GM12878 (cell line): ENCODE results near the gene MBNL1. TPM values are rescaled to one million over a fixed set of nuclear protein-coding genes. Genes with fewer than 3 reads are reported as not detected.

ENCODE experiments used
- ATF2 ChIP-seq: IDR thresholded peaks from 2 replicates; pipeline ENCODE4 v1.6.1; 2012; ENCODE audit warnings: low read length, inconsistent platforms
- CBX5 ChIP-seq: sonication (generic); IDR thresholded peaks from 2 replicates; pipeline ENCODE4 v1.6.1; 2016; ENCODE audit warnings: low read depth, moderate library complexity, mild to moderate bottlenecking, inconsistent platforms
- GATAD2B ChIP-seq: fragments of 450-650 bp; conservative IDR thresholded peaks from 2 replicates; pipeline ENCODE4 v1.6.1; 2017; ENCODE audit warnings: low read depth, mild to moderate bottlenecking, moderate library complexity
- HSF1 ChIP-seq: fragments of 150-350 bp; IDR thresholded peaks from 2 replicates; pipeline ENCODE4 v1.6.1; 2014; ENCODE audit warnings: mild to moderate bottlenecking, low read depth, low read length
- MTA2 ChIP-seq: fragments of 450-650 bp; IDR thresholded peaks from 2 replicates; pipeline ENCODE4 v1.6.1; 2016; ENCODE audit warnings: low read depth, mild to moderate bottlenecking, moderate library complexity
- MXI1 ChIP-seq: fragments of 150-350 bp; IDR thresholded peaks from 2 replicates; pipeline ENCODE4 v1.6.1; 2011; ENCODE audit warnings: low read depth, mild to moderate bottlenecking, inconsistent platforms, low read length, improper control_type of control experiment
- NFYB ChIP-seq: IDR thresholded peaks from 2 replicates; pipeline ENCODE4 v1.6.1; 2011; ENCODE audit warnings: low read depth, mild to moderate bottlenecking, low read length, improper control_type of control experiment, moderate library complexity; ENCODE audit not compliant: insufficient read depth
- NKRF ChIP-seq: fragments of 450-650 bp; conservative IDR thresholded peaks from 2 replicates; pipeline ENCODE4 v1.6.1; 2017; ENCODE audit warnings: mild to moderate bottlenecking, moderate library complexity
- RELB ChIP-seq: fragments of 450-650 bp; IDR thresholded peaks from 2 replicates; pipeline ENCODE4 v1.6.1; 2017; ENCODE audit warnings: low read depth, mild to moderate bottlenecking, moderate library complexity
- REST ChIP-seq: IDR thresholded peaks from 2 replicates; pipeline ENCODE4 v1.6.1; 2012; ENCODE audit warnings: mild to moderate bottlenecking, low read depth, low read length
- STAT3 ChIP-seq: IDR thresholded peaks from 2 replicates; pipeline ENCODE4 v1.6.1; 2011; ENCODE audit warnings: low read depth, low read length, improper control_type of control experiment
- TCF7 ChIP-seq: IDR thresholded peaks from 2 replicates; pipeline ENCODE4 v1.6.1; 2014; ENCODE audit warnings: antibody characterized with exemption, borderline replicate concordance
- USF1 ChIP-seq: IDR thresholded peaks from 2 replicates; pipeline ENCODE4 v1.6.1; 2011; ENCODE audit warnings: borderline replicate concordance, low read depth, mild to moderate bottlenecking, moderate library complexity, mixed read lengths, low read length; ENCODE audit not compliant: insufficient read depth; ENCODE audit errors: extremely low read length
- WRNIP1 ChIP-seq: IDR thresholded peaks from 2 replicates; pipeline ENCODE4 v1.6.1; 2011; ENCODE audit warnings: low read depth, low read length, improper control_type of control experiment, borderline replicate concordance
- ZNF217 ChIP-seq: fragments of 450-650 bp; IDR thresholded peaks from 2 replicates; pipeline ENCODE4 v1.6.1; 2017; ENCODE audit warnings: antibody characterized with exemption, mild to moderate bottlenecking
- ZNF274 ChIP-seq: IDR thresholded peaks from one replicate; pipeline ENCODE4 v1.8.0; 2011; ENCODE audit not compliant: insufficient read length, insufficient read depth
- ZSCAN29 ChIP-seq: fragments of 450-650 bp; IDR thresholded peaks from 2 replicates; pipeline ENCODE4 v1.6.1; 2017; ENCODE audit warnings: mild to moderate bottlenecking, moderate library complexity
- polyA plus RNA-seq, 11 experiments: library from polyadenylated mRNA; depleted of rRNA in 4 of 11; unstranded in 6 of 11; stranded (reverse) in 5 of 11; fragments of >200 nt; fragmentation: Nextera tagmentation in 4 of 11; fragmentation: Illumina TruSeq in 1 of 11; extraction: Ambion mirVana in 4 of 11; extraction: Trizol in 1 of 11; gene quantifications; 1 replicate in 1 of 11; 2 replicates in 10 of 11; pipeline versions ENCODE4 v1.2.1 to v1.2.3, GENCODE V29; 2011 to 2016; ENCODE audit warnings: inconsistent platforms in 2 of 11, missing spikeins in 2 of 11, low read depth in 1 of 11
- total RNA-seq, 4 experiments: library from RNA; depleted of rRNA in 3 of 4; stranded (reverse); fragments of >200 nt in 3 of 4; fragmentation: Illumina TruSeq in 1 of 4; extraction: Trizol in 1 of 4; gene quantifications; 2 replicates each; pipeline versions ENCODE4 v1.2.1 to v1.2.3, GENCODE V29; 2013 to 2021

The MBNL1 gene
- total and polyA plus RNA-seq, 10 of the 15 experiments (the other 5 are each of a cell fraction or from before 2014, with no cell fraction given): 59.6 to 337 (median 143) TPM

- TF ChIP-seq NKRF (0 out of 2 replicates have a peak, but pooled peaks have one; percentile 24), TCF7 (peak; percentile 85), GATAD2B (no peak), WRNIP1 (no peak), ZNF274 (no peak), ZNF217 (peak; percentile 91), ZSCAN29 (no peak), MTA2 (no peak; the same call in 1 of the 2 replicates), NFYB (no peak), REST (no peak), CBX5 (no peak), MXI1 (no peak), USF1 (no peak), ATF2 (peak; percentile 80), HSF1 (no peak), RELB (peak; percentile 63; the same call in 1 of the 2 replicates), STAT3 (no peak)
Observed at GRCh38 chr3:152302521-152303021, 33.8 kb downstream of the MBNL1 start (continued).
